ENCODE data around the gene SLC25A13.

The SLC25A13 gene

GRCh38 chr7:96202102-96202501, 119.8 kb downstream of the SLC25A13 start:
- DNase-seq (ENCODE audit: low spot score), result no peak

GRCh38 chr7:96200740-96201139, 121.2 kb downstream of the SLC25A13 start:
- DNase-seq (ENCODE audit: low spot score), result no peak

GRCh38 chr7:96199421-96199820, 122.5 kb downstream of the SLC25A13 start:
- no peak for DNase-seq (ENCODE audit: low spot score)

- DNase-seq (ENCODE audit: low spot score), result no peak
Measured at GRCh38 chr7:96198047-96198636, 123.8 kb downstream of the SLC25A13 start.

- no peak for DNase-seq (ENCODE audit: low spot score)
Measured at GRCh38 chr7:96196676-96197075, 125.2 kb downstream of the SLC25A13 start.

GRCh38 chr7:96189129-96189820, 132.6 kb downstream of the SLC25A13 start:
- DNase-seq (ENCODE audit: low spot score), result no peak

- DNase-seq (ENCODE audit: low spot score), result no peak
Measured at GRCh38 chr7:96188591-96188991, 133.3 kb downstream of the SLC25A13 start.

- no peak for DNase-seq (ENCODE audit: low spot score)
Measured at GRCh38 chr7:96188174-96188581, 133.7 kb downstream of the SLC25A13 start.

GRCh38 chr7:96187735-96188134, 134.2 kb downstream of the SLC25A13 start:
- no peak for DNase-seq (ENCODE audit: low spot score)

- no peak for DNase-seq (ENCODE audit: low spot score)
Measured at GRCh38 chr7:96184783-96185182, 137.1 kb downstream of the SLC25A13 start.

- no peak for DNase-seq (ENCODE audit: low spot score)
Measured at GRCh38 chr7:96183163-96183670, 138.7 kb downstream of the SLC25A13 start.

- no peak for DNase-seq (ENCODE audit: low spot score)
Measured at GRCh38 chr7:96182424-96183158, 139.3 kb downstream of the SLC25A13 start.

- no peak for DNase-seq (ENCODE audit: low spot score)
Measured at GRCh38 chr7:96181174-96181573, 140.7 kb downstream of the SLC25A13 start.

GRCh38 chr7:96179837-96180236, 142.1 kb downstream of the SLC25A13 start:
- DNase-seq (ENCODE audit: low spot score), result no peak

- DNase-seq (ENCODE audit: low spot score), result no peak
Measured at GRCh38 chr7:96179341-96179740, 142.6 kb downstream of the SLC25A13 start.

- DNase-seq (ENCODE audit: low spot score), result no peak
Measured at GRCh38 chr7:96178581-96178980, 143.3 kb downstream of the SLC25A13 start.

- DNase-seq (ENCODE audit: low spot score), result no peak
Measured at GRCh38 chr7:96177353-96177752, 144.5 kb downstream of the SLC25A13 start.

GRCh38 chr7:96174812-96175211, 147.1 kb downstream of the SLC25A13 start:
- no peak for DNase-seq (ENCODE audit: low spot score)

GRCh38 chr7:96173781-96174180, 148.1 kb downstream of the SLC25A13 start:
- no peak for DNase-seq (ENCODE audit: low spot score)

GRCh38 chr7:96169439-96169838, 152.5 kb downstream of the SLC25A13 start:
- DNase-seq (ENCODE audit: low spot score), result no peak

- no peak for DNase-seq (ENCODE audit: low spot score)
Measured at GRCh38 chr7:96167424-96167823, 154.5 kb downstream of the SLC25A13 start.

- no peak for DNase-seq (ENCODE audit: low spot score)
Measured at GRCh38 chr7:96161897-96162296, 160.0 kb downstream of the SLC25A13 start.

- DNase-seq (ENCODE audit: low spot score), result no peak
Measured at GRCh38 chr7:96157856-96158255, 164.0 kb downstream of the SLC25A13 start.

Measured in AG08396 (cell line).